ENCODE data around the gene COA1.
"Not testable (repeated sequence)": the region's sequence is repeated elsewhere in the genome, so short reads cannot be mapped to it uniquely, and the experiment has no call there.

Gene COA1

DNA sequence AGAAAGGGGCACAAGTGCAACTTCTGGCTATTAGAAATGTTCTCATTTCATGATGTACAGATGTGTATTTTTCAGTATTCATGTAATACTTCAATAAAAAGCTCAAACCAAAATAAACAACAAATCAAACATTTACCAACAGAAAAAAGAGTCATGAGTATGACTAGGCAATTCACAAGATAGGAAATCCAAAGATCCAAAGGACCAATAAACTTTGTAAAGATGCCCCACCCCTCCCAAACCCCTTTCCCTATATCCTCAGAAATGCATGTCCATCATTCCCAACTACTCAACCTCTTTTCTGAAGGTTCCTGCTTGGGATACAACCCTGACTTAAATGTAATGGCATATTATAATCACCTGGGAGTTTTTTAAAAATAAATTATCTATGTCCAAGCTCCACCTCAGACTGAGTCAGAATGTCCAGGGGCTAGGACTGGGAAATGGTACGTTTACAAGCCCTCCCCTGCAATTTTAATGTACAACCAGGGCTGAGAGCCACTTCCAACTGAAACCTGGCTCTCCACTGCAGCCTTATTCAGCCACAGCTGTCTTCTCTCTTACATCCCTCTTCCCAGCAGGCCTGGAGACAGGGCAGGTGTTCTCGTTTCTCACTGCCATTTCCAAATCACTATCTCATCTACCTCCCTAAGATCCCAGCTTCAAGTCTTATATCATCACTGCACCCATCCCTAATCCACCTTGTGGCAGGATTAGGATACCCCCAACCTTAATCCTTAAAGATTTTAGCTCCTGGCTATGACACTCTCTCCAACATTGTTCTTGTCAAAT, 36.5 kb downstream of the COA1 start:
- no peak overlapping the region for H3K4me3 ChIP-seq (ENCODE audit: low read depth, low read length)

DNA sequence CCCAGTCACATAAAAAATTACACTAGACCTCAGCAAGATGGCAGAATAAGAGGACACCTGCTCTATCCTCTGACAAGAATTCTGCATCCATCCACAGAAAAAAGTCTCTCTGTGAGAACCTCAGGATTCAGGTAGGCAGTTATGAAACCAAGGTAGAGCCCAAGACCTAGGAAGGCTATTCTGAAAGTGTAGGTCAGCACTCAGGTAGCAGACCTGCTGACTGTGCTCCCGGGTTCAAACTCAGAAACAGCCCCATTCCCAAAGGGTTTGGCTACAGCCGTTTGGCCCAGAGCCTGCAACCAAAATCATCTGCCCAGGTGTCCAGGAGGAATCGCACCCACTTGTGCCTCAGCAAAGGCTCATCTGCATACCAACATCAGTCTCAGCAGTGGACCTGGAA, 37.7 kb downstream of the COA1 start:
- no peak overlapping the region for H3K4me3 ChIP-seq (ENCODE audit: low read depth, low read length)

DNA sequence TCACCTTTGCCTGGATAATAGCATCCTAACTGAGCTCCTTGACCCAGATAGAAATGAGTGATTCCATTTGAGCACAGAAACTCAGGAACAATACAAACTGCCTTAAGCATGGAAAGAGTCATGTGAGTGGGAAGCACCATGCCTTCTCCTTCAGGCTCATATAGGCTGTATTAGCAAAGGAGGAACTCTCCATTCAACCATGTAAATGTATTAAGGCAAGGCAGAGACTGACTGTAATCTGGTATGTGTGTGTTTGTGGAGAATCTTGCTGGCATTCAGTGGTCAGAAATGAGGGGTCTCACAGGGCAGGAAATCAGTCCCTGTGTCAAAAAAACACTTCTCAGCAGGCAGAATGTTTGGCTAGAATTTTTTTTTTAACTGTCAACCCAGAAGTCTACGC, 40.2 kb downstream of the COA1 start:
- no peak overlapping the region for H3K4me3 ChIP-seq (ENCODE audit: low read depth, low read length)

DNA sequence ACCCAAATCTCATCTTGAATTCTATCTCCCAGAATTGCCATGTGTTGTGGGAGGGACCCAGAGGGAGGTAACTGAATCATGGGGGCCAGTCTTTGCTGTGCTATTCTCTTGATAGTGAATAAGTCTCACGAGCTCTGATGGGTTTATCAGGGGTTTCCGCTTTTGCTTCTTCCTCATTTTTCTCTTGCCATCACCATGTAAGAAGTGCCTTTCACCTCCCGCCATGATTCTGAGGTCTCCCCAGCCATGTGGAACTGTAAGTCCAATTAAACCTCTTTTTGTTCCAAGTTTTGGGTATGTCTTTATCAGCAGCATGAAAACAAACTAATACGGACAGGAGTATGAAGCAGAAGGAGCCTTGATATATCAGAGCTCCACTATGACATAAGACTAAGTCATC, 41.5 kb downstream of the COA1 start:
- not testable (repeated sequence) for H3K4me3 ChIP-seq (ENCODE audit: low read depth, low read length)

- no peak overlapping the region for H3K4me3 ChIP-seq (ENCODE audit: low read depth, low read length)
Measured at GRCh38 chr7:43686991-43687390, 42.3 kb downstream of the COA1 start.

DNA sequence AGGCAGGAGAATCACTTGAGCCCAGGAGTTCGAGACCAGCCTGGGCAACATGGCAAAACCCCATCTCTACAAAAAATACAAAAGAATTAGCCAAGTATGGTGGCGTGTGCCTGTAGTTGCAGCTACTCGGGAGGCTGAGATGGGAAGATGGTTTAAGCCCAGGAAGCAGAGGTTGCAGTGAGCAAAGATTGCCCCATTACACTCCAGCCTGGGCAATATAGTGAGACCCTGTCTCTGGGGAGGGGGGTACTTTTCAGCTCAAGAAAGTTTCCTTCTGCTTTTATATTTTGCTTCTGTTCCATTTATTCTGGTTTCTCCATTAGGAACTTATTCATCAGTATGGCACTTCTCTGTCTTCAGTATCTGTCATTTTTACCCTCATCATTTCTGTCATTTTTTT, 48.6 kb downstream of the COA1 start:
- no peak overlapping the region for H3K4me3 ChIP-seq (ENCODE audit: low read depth, low read length)

DNA sequence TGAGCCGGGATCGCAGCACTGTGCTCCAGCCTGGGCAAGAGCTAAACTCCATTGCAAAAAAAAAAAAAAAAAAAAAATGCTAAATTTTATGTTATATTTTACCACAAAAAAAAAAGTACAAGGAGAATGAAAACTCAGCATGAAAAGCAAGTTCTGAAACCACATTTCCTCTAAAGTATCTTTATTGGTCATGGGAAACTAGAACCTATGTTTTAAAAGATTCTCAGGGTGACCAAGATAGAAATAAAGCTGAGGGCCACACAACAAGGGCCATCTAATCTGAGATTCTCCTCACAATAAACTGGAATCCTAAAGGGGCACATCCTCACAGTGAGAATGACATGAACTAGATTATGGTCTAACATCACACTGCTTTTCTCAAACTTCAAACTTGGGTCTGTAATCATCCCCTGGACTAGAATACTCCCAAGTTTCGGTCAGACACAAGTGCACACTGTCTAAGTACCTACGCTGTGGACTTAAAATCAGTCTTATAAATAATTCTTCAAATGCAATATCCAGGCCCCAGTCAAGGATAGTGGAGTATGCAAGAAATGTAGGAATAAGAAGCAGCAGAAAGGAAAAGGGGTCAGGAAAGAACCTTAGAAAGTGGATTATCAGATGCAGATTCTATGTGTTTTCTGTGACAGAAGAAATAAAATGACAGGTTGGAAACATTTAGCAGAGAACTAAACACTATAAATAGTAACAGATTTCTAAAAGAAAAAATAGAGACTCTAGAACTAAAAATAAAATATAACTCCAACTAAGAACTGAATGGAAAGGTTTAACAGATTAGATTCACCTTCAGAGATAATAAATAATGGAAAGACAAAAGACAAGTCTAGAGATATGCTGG, 49.9 kb downstream of the COA1 start:
- H3K4me3 ChIP-seq (ENCODE audit: low read depth, low read length) = no peak overlapping the region

- no peak overlapping the region for H3K4me3 ChIP-seq (ENCODE audit: low read depth, low read length)
Measured at GRCh38 chr7:43678315-43678714, 51.0 kb downstream of the COA1 start.

DNA sequence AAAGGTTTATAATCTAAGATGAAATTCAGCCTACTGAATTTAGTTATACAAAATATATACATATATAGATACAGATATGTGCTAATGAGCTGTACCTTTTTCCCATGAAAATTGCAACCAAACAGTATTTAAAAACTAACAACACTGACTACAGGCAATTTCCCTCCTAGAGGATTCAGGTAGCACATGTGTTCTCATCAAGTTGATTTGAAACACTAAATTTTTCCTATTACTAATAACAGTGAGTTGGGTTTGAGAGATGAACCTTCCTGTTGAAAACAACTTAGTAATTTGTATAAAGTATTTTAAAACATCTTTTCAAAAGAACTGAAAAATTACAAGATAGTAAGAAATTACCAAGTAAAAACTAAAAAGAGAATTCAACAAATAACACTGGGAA, 51.5 kb downstream of the COA1 start:
- H3K4me3 ChIP-seq (ENCODE audit: low read depth, low read length) = no peak overlapping the region

DNA sequence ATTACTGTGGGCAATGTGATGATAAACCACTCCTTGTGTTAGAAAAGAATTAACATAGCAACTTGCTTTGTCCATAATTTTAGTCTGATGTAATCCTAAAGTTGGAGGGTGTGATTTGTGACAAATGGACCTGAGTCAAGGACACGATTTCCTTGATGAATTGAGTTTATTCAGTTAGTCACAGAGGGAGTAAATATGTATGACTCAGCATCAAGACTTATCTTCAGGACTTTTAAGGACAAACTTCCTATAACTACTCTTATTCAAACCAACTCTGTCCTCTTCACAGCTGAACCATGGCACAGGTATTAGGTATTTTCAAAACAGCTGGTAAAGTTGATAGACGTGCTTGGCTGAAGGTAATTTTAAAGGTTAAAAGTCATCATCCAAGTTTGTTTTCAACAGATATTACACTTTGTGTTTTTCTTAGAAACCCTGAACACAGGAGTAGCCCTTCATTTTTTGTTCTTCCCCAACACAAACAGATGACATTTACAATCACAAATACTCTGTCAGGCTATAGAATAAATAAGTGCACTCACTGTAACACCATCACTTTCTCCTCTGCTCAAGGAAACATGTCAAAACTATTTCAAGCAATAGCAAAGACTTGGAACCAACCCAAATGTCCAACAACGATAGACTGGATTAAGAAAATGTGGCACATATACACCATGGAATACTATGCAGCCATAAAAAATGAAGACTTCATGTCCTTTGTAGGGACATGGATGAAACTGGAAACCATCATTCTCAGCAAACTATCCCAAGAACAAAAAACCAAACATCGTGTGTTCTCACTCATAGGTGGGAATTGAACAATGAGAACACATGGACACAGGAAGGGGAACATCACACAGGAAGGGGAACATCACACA, 54.5 kb downstream of the COA1 start:
- no peak overlapping the region for H3K4me3 ChIP-seq (ENCODE audit: low read depth, low read length)

GRCh38 chr7:43673243-43673976, 55.9 kb downstream of the COA1 start:
- H3K4me3 ChIP-seq (ENCODE audit: low read depth, low read length) = not testable (repeated sequence)

GRCh38 chr7:43671521-43671920, 57.8 kb downstream of the COA1 start:
- H3K4me3 ChIP-seq (ENCODE audit: low read depth, low read length) = no peak overlapping the region

- H3K4me3 ChIP-seq (ENCODE audit: low read depth, low read length) = no peak overlapping the region
Measured at GRCh38 chr7:43669286-43670081, 59.8 kb downstream of the COA1 start.

DNA sequence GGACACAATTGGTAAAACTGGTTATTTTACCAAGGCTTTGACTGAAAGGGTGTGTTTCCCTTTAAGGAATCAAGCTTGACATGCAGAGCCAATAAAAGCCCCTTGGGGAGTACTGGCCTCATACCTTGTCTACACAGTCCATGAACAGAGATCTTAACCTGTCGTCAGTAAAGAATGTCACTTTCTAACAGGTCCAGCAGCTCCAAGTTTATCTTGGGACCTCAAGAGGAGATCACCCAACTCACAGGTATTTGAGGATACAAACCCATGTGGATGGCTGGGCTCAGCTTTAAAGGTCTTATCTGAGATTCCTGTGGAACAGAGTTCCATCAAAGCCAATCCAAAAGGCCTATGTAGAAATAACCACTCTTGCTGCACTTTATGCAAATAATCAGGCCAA, 61.3 kb downstream of the COA1 start:
- H3K4me3 ChIP-seq (ENCODE audit: low read depth, low read length) = no peak overlapping the region

DNA sequence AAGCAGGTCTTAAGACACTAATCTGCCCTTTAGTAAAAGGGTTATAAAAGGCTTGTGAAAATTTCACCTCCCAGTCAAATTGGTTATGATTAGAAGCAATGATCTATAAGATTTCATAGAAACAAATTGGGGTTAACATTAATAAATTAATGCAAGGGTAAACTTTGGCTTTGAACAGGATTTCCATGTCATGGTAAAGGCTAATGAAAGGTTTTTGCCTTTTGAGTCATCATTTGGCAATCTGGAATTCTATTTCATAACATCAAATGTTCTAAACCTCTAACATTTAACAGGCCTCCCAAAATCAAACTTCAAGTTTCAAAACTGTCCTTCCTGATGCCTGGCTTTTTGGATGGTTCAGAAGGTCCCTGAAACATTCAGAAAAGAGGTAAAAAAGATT, 62.4 kb downstream of the COA1 start:
- no peak overlapping the region for H3K4me3 ChIP-seq (ENCODE audit: low read depth, low read length)

- no peak overlapping the region for H3K4me3 ChIP-seq (ENCODE audit: low read depth, low read length)
Measured at GRCh38 chr7:43664681-43665080, 64.6 kb downstream of the COA1 start.

GRCh38 chr7:43660141-43660540, 69.2 kb downstream of the COA1 start:
- no peak overlapping the region for H3K4me3 ChIP-seq (ENCODE audit: low read depth, low read length)

DNA sequence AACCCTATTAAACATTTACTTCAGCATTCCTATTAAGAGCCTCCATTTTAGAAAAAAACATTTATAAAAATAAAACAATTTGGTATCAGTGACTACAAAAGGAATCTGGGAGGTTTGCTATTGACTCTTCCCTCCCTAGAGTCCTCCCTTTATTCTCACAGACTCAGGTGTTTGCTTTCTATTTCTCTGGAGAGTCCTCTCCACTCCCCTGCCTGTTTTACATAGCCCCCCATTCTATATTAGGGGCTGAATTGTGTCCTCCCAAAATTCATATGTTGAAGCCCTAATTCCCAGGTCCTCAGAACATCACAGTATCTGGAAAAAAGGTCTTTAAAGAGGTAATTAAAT, 69.8 kb downstream of the COA1 start:
- no peak overlapping the region for H3K4me3 ChIP-seq (ENCODE audit: low read depth, low read length)

GRCh38 chr7:43658718-43659548, 70.4 kb downstream of the COA1 start:
- H3K4me3 ChIP-seq (ENCODE audit: low read depth, low read length) = no peak overlapping the region
